ENCODE results near the gene CSNK1A1.
"Not testable (repeated sequence)": the region's sequence is repeated elsewhere in the genome, so short reads cannot be mapped to it uniquely, and the experiment has no call there.

CSNK1A1 gene

DNA sequence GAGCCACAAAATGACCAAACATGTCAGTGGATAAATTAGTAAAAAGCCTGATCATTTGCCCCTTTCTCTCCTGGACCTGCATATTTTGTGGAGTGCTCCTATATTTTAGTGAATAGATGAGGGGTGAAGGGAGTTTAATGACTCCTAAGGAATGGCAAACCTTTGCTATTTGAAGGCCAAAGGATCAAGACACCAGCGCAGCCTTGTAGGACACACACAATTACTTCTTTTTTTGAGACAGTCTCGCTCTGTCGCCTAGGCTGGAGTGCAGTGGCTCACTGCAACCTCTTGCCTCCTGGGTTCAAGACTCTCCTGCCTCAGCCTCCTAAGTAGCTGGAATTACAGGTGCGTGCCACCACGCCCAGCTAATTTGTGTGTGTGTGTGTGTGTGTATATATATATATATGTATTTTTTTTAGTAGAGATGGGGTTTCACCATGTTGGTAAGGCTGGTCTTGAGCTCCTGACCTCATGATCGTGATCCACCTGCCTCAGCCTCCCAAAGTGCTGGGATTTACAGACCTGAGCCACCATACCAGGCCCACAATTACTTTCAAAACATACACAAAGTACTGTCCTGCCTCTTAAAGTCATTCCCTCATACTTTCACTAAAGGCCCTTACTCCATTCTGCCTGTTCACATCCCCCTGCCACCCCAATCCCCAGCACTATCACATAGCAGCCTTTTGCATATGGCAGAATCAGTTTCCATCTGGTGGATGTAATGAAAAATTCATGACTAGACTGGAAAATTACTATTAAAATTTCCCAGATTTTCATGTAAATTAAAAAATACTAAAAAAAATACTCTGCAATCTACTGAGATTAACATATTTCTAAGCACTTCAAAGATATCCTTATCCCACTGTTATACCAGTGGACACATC, 60.4 kb downstream of the CSNK1A1 start:
- DNase-seq (ENCODE audit: low read depth in 3 of 3), result no peak

DNA sequence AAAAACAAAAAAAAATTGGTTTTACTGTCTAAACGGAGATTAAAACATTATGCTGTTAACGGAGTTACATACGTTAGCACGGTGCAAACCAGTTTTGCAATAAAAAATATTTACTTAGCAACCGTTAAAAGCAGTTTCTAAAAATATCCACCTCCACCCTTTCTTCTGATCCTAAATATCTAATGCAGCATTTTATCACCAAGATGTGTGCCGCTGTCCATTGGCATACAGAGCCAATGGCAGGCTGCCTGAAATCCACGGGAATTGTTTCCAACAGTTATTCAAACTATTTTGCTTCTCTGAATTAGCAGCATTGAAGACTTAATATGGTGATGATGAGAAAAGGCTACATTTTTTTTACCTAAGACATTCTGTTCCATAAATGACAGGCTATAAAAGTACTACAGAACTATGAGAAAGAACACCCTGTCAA, 61.6 kb downstream of the CSNK1A1 start:
- no peak for DNase-seq (ENCODE audit: low read depth in 3 of 3)

DNA sequence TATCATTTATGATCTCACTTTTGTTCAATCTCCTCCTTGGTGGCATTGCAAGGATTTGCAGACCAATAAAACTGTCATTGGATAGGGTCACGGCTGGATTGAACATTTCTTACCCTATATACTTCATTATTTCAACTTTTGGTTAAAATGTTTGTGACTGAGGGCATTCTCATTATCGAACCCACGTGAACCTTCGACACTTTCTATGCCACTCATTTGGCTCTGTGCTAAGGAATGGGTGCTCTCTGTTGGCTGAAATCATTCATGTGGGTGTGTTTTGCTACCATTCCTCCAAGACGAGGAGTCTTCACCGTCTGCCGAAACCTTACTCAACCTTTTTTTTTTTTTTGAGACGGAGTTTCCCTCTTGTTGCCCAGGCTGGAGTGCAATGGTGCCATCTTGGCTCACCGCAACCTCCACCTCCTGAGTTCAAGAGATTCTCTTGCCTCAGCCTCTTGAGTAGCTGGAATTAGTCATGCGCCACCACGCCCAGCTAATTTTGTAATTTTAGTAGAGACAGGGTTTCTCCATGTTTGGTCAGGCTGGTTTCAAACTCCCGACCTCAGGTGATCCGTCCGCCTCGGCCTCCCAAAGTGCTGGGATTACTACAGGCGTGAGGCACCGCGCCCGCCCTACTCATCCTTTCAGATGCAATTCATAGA, 62.5 kb downstream of the CSNK1A1 start:
- no peak for DNase-seq (ENCODE audit: low read depth in 3 of 3)

DNA sequence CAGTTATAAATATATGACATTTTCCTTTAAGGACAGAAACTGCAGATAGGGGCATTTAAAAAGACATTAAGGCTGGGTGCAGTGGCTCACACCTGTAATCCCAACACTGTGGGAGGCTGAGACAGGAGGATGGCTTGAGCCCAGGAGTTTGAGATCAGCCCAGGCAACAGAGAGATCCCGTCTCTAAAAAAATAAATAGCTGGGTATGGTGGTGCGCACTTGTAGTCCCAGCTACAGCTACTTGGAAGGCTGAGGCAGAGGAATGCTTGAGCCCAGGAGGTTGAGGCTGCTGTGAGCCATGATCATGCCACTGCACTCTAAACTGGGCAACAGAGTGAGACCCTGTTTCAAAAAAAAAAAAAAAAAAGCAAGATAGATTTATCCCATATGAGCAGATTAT, 63.6 kb downstream of the CSNK1A1 start:
- no peak for DNase-seq (ENCODE audit: low read depth in 3 of 3)

DNA sequence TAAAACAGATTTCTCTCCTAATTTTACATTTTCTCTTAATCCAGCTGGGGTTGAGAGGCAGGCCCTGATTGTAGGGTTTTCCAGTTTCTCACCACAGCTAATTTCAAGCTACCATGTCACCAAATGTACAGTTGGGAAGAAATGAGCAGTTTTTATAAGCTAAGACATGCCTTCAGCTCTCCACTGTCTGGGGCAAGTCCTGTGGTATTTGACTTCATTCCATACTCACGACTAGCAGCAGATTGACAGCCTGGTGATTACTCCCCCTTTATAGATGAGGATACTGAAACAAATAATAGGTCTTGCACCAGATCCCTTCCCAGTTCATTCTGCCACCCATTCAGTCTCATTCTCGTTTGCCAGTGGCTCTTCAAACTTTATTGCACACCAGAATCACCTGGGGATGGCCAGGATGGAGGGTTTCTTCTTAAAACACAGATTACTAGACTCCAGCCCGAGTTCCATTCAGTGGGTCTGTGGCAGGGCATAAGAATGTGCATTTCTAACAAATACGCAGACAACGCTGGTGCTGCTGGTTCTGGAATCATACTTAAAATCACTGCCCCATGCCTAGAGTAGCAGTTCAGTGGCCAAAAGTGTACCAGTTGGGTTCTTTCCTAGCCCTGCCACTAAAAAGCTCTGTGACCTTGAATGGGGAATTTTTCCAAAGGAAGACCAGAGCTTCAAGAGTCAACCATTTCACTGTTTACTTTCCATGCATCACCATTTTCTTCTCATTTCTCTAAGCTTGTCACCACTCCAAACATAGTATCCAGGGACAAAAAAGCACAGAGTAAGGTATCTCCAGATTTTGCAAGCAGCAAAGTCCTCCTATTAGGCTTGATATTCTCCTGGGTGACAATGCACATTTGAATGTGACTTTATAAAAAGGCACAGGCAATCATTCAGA, 64.3 kb downstream of the CSNK1A1 start:
- DNase-seq (ENCODE audit: low read depth in 3 of 3), result no peak

DNA sequence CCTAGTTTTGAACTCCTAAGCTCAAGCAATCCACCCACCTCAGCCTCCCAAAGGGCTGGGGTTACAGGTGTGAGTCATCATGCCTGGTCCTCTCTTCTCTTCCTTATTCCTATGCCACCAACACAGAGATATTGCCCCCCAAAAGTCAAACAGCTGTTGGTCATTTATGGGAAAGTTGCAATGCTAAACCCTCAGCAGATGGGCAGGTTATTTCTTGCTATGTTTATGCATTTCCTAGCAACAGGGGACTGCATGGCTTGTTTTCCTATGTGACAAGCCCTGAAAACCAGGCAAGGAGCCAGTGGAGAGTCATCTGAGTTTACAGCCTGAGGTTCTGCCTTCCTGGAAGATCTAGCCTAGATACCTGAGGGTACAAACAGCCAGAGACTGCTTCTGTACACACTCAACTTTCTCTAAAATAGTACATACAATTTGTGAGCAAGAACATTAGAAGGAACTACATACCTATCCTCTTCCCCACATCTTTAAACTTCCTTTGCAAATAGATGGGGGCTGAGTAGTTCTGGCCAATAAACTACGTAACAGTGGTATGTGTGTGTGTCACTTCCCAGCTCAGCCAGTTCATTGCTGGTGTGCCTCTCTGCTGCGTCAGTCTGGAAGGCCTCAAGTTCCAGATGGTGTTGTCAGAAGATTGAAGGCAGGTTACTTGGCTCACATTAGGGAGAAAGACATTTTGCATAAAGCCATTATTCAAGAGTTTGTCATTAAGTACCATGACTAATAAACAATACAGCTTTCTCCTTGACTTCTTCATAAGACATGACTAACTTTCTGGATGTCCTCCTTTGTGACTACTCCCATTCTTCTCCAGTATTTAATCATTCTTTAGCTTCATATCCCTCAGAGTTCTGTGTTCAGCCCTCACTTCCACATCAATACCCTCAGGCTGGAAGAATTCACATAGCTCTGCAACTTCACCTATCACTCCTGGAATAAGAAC, 65.3 kb downstream of the CSNK1A1 start:
- DNase-seq (ENCODE audit: low read depth in 3 of 3), result no peak

DNA sequence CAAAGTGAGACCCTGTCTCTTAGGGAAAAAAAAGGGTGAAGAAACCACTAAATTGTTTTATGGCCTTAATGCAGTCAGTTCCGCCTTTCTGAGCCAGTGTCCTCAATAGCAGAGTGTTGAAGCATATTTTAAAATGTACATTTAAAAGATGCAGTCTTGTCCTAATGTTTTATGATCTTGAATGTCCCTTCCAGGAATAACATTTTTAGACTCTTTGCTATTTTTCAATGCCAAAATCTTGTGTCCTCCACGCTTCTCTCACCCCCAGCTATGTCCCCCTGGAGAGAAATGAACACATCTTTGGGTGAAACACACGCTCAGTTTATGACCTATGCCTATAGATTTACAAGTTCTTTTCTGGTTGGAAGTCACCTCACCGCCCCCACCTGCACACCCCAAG, 69.8 kb downstream of the CSNK1A1 start:
- DNase-seq (ENCODE audit: low read depth in 3 of 3), result no peak

DNA sequence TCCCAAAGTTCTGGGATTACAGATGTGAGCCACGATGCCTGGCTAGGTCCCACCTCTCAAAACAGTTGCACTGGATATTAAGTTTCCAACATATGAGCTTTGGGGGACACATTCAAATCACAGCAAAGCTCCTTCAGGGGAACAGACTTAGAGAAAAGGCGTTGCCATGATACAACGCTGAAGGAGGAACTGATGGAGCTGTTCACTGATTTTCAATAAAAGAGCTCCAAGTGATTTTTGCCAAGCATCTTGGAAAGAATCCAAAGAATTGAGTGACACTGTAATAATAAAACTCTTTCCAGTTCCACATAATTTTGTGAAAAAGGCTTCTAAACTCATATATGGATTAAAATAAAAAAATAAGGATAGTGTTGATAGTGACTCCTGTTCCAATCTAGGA, 72.5 kb downstream of the CSNK1A1 start:
- no peak for DNase-seq (ENCODE audit: low read depth in 3 of 3)

DNA sequence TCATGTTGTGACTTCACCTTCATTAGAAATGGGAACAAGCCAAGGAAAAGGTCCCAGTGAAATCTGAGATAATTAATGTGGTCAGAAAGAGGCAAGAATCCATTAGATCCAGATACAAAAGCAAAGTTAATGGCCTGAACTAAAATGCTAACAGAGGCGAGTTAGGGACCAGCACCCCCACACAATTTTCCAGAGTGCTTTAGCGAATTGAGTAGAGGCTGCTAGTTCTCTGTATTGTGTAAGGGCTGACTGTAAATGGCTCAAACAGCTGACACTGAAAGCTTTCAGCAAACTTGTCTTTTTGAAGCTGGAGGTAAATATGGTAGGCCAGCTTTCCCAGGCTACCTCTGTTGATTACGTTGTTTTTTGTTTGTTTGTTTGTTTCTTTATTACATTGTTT, 75.5 kb downstream of the CSNK1A1 start:
- DNase-seq (ENCODE audit: low read depth in 3 of 3), result no peak

DNA sequence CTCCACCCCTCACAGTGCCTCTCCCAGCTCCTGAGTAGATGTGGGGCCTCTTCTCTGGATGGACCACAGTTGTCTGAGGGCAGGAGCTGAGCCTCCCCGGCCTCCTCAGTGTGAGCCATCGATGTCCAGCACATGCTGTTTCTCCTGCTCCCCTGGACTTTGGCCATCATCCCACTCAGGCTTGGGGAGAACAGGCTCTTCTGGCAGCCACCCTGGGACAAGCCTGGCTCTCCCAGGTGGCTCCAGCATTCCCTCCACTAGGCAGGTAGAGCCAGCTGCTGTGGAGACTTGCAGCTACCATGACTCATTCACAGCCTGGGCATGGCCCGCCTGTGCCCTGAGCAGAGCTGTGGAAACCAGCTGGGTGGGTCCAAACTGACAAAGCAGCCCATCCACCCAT, 77.0 kb downstream of the CSNK1A1 start:
- no peak for DNase-seq (ENCODE audit: low read depth in 3 of 3)

DNA sequence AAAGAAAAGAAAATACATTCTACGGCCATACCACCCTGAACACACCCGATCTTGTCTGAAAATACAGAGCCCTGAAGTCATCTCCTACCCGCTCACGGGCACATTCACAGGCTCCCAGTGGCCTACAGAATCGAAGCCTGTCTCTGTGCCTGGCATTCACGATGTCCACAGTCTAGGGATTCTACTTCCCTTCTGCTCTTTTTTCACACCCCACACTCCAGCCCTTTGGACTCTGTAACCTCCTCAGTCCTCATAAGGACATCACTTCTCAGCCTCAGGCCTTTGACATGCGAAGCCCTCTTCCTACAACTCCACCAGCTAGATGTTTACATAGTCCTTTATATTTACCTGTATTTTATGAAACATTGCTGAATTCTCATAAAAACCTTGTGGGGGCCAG, 77.8 kb downstream of the CSNK1A1 start:
- DNase-seq (ENCODE audit: low read depth in 3 of 3), result no peak

DNA sequence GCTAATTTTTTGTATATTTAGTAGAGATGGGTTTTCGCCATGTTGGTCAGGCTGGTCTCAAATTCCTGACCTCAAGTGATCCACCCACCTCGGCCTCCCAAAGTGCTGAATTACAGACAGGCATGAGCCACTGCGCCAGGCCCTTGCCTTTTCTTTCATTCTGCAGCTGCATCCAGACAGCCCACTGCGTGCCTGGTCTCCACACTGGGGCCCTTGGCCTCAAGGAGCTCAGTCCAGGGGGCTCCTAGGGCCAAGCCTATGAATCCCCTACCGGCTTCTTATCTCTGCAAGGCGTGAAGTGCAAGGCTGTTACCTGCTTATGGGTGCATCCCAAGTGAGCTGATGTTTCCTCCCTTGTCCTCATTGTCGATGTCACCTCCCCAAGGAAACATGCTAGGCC, 78.8 kb downstream of the CSNK1A1 start:
- DNase-seq (ENCODE audit: low read depth in 3 of 3), result no peak

DNA sequence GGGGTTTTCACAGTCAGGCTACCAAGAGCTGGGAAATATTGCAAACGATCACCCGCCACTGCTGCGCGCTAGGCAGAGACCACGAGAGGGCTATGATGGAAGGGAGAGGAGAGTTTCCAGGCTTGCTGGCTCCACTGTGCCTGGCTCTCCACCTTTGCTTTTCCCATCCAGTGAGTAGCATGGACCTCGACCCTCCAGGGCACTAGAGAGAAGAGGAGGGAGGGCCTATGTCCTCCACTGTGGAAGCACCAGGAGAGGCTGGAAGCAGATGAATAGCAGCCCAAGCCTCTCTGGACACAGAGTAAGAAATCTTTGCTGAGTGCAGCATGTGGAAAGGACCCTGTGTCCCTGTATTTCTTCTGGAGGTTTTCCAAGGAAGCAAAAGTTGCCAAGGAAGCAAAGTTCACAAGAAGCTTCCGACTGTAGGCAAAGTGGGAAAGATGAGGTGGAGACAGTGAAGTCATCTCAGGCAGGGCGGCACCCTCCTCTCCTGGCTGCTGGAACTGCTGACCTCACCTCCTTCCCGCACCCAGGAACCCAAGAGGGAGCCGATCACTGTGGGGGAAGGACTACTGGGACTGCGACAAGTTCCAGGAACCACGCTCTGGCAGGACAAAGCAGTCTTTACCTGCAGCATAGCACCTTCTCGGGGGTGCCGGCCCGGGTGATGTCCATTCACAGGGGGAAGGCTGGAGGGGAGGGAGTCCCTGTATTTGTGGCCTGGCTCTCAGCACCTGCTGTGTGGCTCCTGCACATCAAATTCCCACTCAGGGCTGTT, 79.6 kb downstream of the CSNK1A1 start:
- DNase-seq (ENCODE audit: low read depth in 3 of 3), result no peak

DNA sequence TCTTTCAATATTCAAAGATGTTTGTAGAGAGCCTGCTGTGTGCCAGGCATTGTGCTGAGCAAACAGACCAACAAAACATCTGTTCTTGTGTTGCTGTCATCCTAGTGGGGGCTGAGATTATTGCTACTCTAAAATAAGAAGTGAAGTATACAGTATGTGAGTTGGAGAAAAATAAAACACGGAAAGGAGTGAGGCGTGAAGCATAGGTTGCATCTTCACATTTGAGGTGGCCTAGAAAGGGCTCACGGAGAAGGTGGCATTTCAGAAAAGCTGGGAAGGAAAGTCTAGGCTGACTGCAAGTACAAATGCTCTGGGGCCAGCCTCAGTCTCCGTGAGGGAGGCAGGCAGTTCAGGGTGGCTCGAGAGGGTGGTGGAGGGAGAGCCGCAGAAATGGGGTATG, 80.3 kb downstream of the CSNK1A1 start:
- DNase-seq (ENCODE audit: low read depth in 3 of 3), result no peak

DNA sequence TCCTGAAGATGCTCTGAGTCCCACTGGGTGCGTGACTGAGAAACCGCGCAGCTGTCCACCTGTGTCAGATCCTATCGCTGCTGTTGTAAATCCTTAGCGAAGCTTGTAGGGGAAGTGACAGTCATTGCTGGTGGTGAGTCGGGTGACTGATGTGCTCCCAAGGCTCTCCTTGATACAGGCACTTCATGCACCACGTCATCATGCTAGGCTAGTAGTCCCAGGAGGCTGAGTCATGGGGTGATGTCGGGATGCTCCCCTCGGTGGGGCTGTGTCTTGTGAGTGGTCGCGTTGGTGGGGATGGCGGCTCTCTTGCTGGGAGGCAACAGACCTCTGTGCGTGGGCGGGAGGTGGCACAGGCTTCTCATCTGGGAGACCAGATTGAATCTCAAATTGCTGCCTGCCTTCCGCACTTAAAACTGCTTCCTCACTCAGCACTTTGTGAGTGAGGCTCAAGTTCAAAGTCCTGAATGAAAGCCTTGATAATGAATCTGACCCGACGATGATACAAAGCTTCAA, 84.7 kb downstream of the CSNK1A1 start:
- DNase-seq (ENCODE audit: low read depth in 3 of 3), result no peak

DNA sequence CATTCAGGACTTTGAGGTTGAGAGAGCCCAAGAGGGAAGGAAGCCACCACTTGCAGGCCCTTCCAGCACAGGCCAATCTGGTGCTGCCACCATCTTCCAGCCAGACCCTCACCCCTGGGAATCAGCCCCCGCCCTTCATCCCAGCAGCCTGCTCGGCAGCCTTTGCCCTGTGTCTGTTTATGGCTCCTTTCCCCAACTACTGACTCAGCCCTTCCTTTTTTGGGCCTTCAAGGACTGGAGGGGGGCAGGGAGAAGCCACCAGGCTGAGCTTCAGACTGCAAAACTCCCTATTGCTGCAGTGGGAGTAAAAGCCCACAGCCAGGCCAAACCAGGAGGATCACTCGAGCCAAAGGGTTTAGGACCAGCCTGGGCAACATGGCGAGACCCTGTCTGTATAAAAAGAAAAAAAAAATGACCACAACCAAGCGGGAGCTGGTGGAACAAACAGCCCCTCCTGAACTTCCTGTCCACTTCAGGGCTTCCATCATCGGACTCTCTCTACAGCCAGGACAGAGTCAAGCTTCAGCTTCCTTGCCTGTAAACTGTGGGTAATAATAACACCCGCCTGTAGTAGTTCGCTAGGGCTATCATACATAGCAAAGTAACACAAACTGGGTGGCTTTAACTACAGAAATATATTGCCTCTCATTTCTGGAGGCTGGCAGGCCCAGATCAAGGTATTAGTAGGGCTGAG, 86.3 kb downstream of the CSNK1A1 start:
- DNase-seq (ENCODE audit: low read depth in 3 of 3), result no peak

DNA sequence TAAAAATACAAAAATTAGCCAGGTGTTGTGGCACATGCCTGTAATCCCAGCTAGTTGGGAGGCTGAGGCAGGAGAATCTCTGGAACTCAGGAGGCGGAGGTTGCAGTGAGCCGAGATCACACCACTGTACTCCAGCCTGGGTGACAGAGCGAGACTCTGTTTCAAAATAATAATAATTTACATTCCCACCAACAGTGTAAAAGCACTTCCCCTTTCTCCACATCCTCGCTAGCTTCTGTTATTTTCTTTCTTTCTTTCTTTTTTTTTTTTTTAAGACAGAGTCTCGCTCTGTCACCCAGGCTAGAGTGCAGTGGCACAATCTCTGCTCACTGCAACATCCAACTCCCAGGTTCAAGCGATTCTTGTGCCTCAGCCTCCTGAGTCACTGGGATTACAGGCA, 89.3 kb downstream of the CSNK1A1 start:
- not testable (repeated sequence) for DNase-seq (ENCODE audit: low read depth in 3 of 3)

DNA sequence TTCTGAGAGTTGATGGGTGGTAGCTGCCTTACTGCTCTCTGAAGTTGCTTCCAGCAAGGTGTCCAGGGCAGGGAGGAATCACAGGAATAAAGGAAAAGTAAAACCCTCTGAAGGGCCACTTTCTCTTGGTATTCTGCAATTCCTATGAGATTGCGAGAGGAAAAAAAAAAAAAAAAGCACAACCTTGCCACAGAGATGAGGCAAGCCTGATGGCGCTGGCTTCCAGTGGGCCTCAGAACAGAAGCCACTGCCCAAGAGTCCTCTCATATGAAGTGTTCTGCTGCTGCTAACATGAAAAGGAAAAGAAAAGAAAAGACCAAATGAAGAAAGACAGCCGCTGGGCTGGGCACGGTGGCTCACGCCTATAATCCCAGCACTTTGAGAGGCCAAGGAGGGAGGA, 91.3 kb downstream of the CSNK1A1 start:
- DNase-seq (ENCODE audit: low read depth in 3 of 3), result no peak

DNA sequence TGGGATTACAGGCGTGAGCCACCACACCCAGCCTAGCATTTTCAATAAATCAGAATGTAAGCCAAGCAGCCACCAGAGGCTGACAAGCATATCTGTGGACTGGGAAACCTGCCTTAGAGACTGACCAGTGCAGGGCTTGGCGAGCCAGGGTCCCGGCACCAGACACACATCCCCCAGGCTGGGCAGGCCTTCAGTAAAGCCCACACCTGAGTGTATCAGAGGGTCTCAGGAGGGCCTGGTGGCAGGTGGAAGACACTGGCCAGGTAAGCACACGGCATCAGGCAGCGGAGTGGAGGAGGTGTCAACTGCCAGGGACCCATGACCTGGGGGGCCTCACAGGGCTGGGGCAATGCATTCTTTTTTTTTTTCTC, 93.9 kb downstream of the CSNK1A1 start:
- no peak for DNase-seq (ENCODE audit: low read depth in 3 of 3)
